T-cell (primary cell): ENCODE results near the gene LMX1B. TPM values are rescaled to one million over a fixed set of nuclear protein-coding genes. Genes with fewer than 3 reads are reported as not detected.
A peak's percentile ranks its signal among the peaks of the same experiment; 100 is the strongest.

ENCODE experiments used
- ATAC-seq, 4 experiments: fragments of 200-7000 bp in 3 of 4; fragments of 150-1000 bp in 1 of 4; cut with Tn5 transposase; replicated peaks in 1 of 4; 1 replicate in 3 of 4; 2 replicates in 1 of 4; pipeline ENCODE4 v1.10.0; 2021; ENCODE audit warnings: moderate library complexity in 3 of 4, mild to moderate bottlenecking in 2 of 4, moderate number of reproducible peaks in 1 of 4
- CTCF ChIA-PET, 2 donors: fragments of 300-600 bp; sonication (Branson Sonifier 250); formaldehyde crosslinking; loops; one replicate each; lab custom pipeline; 2022; ENCODE audit warnings: antibody characterized with exemption in 2 of 2; lab: Charles Lee
- POLR2A ChIA-PET, 2 donors: fragments of 300-600 bp; sonication (Branson Sonifier 250); formaldehyde crosslinking; loops; one replicate each; lab custom pipeline; 2022; ENCODE audit warnings: antibody characterized with exemption in 2 of 2; lab: Charles Lee
- DNase-seq, 35 experiments: peaks; one replicate each; pipeline versions ENCODE4 v3.0.0 to v3.0.0-alpha.2; 2013 to 2023
- H3K27ac ChIP-seq: one replicate; pipeline ENCODE4 v1.5.1; 2013; ENCODE audit warnings: low read length
- H3K27me3 ChIP-seq, 2 experiments: replicated peaks in 1 of 2; 1 replicate in 1 of 2; 2 replicates in 1 of 2; pipeline versions ENCODE4 v1.6.1 to v1.7.0; 2013; ENCODE audit warnings: low read length in 1 of 2, mixed read lengths in 1 of 2; ENCODE audit not compliant: control insufficient read depth in 2 of 2, insufficient read depth in 2 of 2; ENCODE audit errors: extremely low read depth in 1 of 2
- H3K36me3 ChIP-seq, 2 donors: 1 replicate in 1 of 2; 2 replicates in 1 of 2; pipeline versions ENCODE4 v1.6.1 to v1.7.0; 2013; ENCODE audit warnings: low read length in 1 of 2; ENCODE audit not compliant: control insufficient read depth in 2 of 2, insufficient read depth in 1 of 2; ENCODE audit errors: extremely low read depth in 1 of 2
- H3K4me1 ChIP-seq, 2 experiments: 1 replicate in 1 of 2; 2 replicates in 1 of 2; pipeline versions ENCODE4 v1.6.1 to v1.7.0; 2013; ENCODE audit warnings: low read length in 2 of 2, mixed read lengths in 1 of 2; ENCODE audit not compliant: insufficient read depth in 2 of 2, control insufficient read depth in 1 of 2; ENCODE audit errors: extremely low read depth in 1 of 2
- H3K4me3 ChIP-seq, 2 donors: 1 replicate in 1 of 2; 2 replicates in 1 of 2; pipeline versions ENCODE4 v1.5.1 to v1.7.0; 2013; ENCODE audit warnings: mild to moderate bottlenecking in 2 of 2, low read length in 1 of 2, moderate library complexity in 1 of 2; ENCODE audit not compliant: control insufficient read depth in 1 of 2; ENCODE audit errors: extremely low read depth in 1 of 2
- H3K9me3 ChIP-seq: 2 replicates; pipeline ENCODE4 v1.7.0; 2013
- H3K27ac Mint-ChIP-seq, 2 donors: one replicate each; pipeline ENCODE4 v1.8.0; 2020 to 2021; ENCODE audit warnings: mild to moderate bottlenecking in 2 of 2, mixed read lengths in 2 of 2
- H3K27me3 Mint-ChIP-seq, 2 donors: one replicate each; pipeline ENCODE4 v1.8.0; 2021 to 2022; ENCODE audit warnings: mixed read lengths in 2 of 2
- H3K36me3 Mint-ChIP-seq: one replicate; pipeline ENCODE4 v1.8.0; 2021; ENCODE audit warnings: mixed read lengths
- H3K4me1 Mint-ChIP-seq, 3 donors: one replicate each; pipeline ENCODE4 v1.8.0; 2020 to 2022; ENCODE audit warnings: mixed read lengths in 3 of 3, mild to moderate bottlenecking in 1 of 3
- H3K4me3 Mint-ChIP-seq, 3 donors: one replicate each; pipeline ENCODE4 v1.8.0; 2020 to 2022; ENCODE audit warnings: mild to moderate bottlenecking in 3 of 3, mixed read lengths in 3 of 3, moderate library complexity in 3 of 3
- H3K9me3 Mint-ChIP-seq, 3 donors: one replicate each; pipeline ENCODE4 v1.8.0; 2020 to 2022; ENCODE audit warnings: mixed read lengths in 3 of 3
- WGBS: methylation state at CpG from one replicate; pipeline ENCODE4 v1.1.5; 2013; ENCODE audit warnings: missing lambda C conversion rate; ENCODE audit not compliant: insufficient coverage; 5-methylcytosine and 5-hydroxymethylcytosine counted together
- total RNA-seq, 35 experiments: library from RNA in 6 of 35; stranded (reverse) in 6 of 35; fragments of 120-200 nt in 1 of 35; gene quantifications; one replicate each; pipeline versions ENCODE4 v1.2.1 to v1.2.4 and lab custom pipeline; 2013 to 2026

LMX1B gene
- total RNA-seq, 5 donors from 2014 or later (not counting 1 experiment from before 2014, with no cell fraction given), result not detected

GRCh38 chr9:126619361-126620135, 5.8 kb downstream of the LMX1B start:
- CTCF ChIA-PET, result no interaction called here
- H3K27me3 ChIP-seq, result peaks cover 45 to 93% of the 10 kb centered on the region in 2 experiments

GRCh38 chr9:126620478-126620877, 6.8 kb downstream of the LMX1B start:
- ATAC-seq (no peak), DNase-seq (no peak)
- H3K4me3 ChIP-seq, result no peak overlapping the region
- H3K27me3 ChIP-seq, result peaks cover 45 to 94% of the 10 kb centered on the region in 2 experiments
- CTCF ChIA-PET, result interaction anchor here in 1 of 2 donors (0.6 kb wide), 1 partner anchor 984 kb away, joined by 3 read pairs; no protein-coding TSS in a partner anchor
- Mint-ChIP-seq H3K4me1 (peaks cover 0 to 23% (median 21%) of the 10 kb centered on the region in 3 donors), H3K9me3 (no peaks in the 10 kb centered on the region), H3K27me3 (peaks cover 63 to 86% of the 10 kb centered on the region in 2 donors), H3K36me3 (no peaks in the 10 kb centered on the region), H3K27ac (no peak overlapping the region), H3K4me3 (no peak overlapping the region)
- WGBS, result 36% methylated on average over 7 of the region's 7 CpGs
- H3K36me3 ChIP-seq, result no peaks in the 10 kb centered on the region
- H3K27ac ChIP-seq, result no peak overlapping the region
- no peaks in the 10 kb centered on the region for H3K9me3 ChIP-seq
- H3K4me1 ChIP-seq, result peaks cover 3 to 24% of the 10 kb centered on the region in 2 experiments
- POLR2A ChIA-PET, result no interaction called here

More at GRCh38 chr9:126619361-126620135, 5.8 kb downstream of the LMX1B start:
- Histone ChIP-seq H3K9me3 (no peaks in the 10 kb centered on the region), H3K4me3 (no peak overlapping the region), H3K4me1 (peaks cover 0 to 23% of the 10 kb centered on the region in 2 experiments), H3K27ac (no peak overlapping the region), H3K36me3 (no peaks in the 10 kb centered on the region)
- Mint-ChIP-seq H3K27me3 (peaks cover 66 to 80% of the 10 kb centered on the region in 2 donors), H3K4me3 (no peak overlapping the region), H3K36me3 (no peaks in the 10 kb centered on the region), H3K27ac (peak overlapping the region in 1 of 2 donors; percentile 19), H3K4me1 (peaks cover 0 to 23% (median 16%) of the 10 kb centered on the region in 3 donors), H3K9me3 (no peaks in the 10 kb centered on the region)
- POLR2A ChIA-PET, result no interaction called here
- ATAC-seq (no peak), DNase-seq (no peak)
- 25% methylated on average over 10 of the region's 10 CpGs for WGBS

DNA sequence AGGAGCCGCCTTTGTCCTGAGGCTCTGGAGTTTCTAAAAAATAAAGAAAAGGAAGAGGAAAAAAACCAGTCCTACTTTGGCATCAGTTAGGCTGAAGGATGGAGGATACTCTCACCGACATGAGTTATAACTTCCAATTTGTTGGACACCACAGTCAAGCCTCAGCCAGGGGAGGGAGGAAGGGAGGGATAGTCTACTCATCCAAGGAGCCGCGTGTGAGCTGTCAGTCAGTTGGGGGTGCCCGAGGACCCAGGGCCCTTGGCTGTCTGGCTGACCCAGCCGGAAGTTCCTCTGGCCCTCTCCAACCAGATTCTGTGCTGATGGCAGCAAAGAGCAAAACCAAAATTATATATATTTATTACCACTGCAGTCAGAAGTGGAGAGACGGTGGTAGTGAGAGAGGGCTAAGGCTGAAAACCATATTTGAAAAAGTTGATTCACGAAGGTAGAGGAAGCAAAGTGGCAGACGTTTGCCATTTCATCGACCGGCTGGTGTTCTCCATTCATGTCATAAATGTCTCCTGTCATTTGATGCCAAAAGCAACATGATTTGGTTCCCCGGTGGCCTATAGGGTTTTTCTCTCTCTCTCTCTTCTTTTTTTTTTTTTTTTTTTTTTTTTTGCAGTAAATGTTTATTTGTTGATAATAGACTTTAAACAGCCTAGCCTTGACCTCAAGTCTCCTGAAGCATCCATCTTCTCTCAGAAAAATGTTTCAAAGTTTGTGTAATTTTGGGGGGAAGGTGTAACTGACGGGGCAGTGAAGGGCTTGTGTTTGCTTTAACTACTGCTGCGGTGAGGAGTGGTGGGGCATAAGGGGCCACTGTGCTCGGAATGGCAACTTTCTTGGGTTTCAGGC, 7.6 kb downstream of the LMX1B start:
- ChIA-PET CTCF (interaction anchor here in 1 of 2 donors (0.6 kb wide), 1 partner anchor 985 kb away, joined by 3 read pairs; no protein-coding TSS in a partner anchor), POLR2A (no interaction called here)
- no peak for ATAC-seq
- no peaks in the 10 kb centered on the region for H3K9me3 ChIP-seq
- Mint-ChIP-seq H3K36me3 (no peaks in the 10 kb centered on the region), H3K27ac (no peak overlapping the region), H3K4me1 (peaks cover 5 to 25% (median 22%) of the 10 kb centered on the region in 3 donors), H3K9me3 (no peaks in the 10 kb centered on the region), H3K27me3 (peaks cover 62 to 87% of the 10 kb centered on the region in 2 donors), H3K4me3 (no peak overlapping the region)
- 33% methylated on average over 2 of the region's 15 CpGs for WGBS
- DNase-seq, result no peak
- peaks cover 39 to 94% of the 10 kb centered on the region in 2 experiments for H3K27me3 ChIP-seq
- peaks cover 3 to 29% of the 10 kb centered on the region in 2 experiments for H3K4me1 ChIP-seq
- H3K36me3 ChIP-seq, result no peaks in the 10 kb centered on the region
- no peak overlapping the region for H3K27ac ChIP-seq
- H3K4me3 ChIP-seq, result no peak overlapping the region

- WGBS, result 13% methylated on average over 15 of the region's 18 CpGs
These were observed 8.4 kb downstream of the LMX1B start for GRCh38 chr9:126621919-126622735.

DNA sequence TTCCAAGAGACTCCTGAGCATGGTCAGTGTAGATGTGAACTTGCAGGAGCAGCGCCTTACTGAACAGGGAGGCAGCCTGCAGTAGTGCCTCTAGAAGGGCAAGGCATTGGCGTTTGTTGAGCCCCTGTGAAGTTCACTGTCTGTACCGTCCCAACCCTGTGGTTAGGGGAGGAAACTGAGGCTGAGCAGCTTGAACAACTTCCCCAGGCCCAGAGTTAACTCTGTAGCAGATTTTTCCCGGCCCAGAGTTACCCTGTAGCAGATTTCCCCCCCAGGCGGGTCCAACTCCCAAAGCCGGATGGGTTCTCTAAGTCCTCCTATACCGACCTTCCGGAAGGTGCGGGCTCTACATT, 9.6 kb downstream of the LMX1B start:
- ATAC-seq, result no peak
- no peak for DNase-seq

More at GRCh38 chr9:126621919-126622735, 8.4 kb downstream of the LMX1B start:
- ATAC-seq, result no peak
- H3K4me1 ChIP-seq, result peaks cover 3 to 36% of the 10 kb centered on the region in 2 experiments
- DNase-seq, result no peak
- ChIA-PET POLR2A (no interaction called here), CTCF (no interaction called here)
- no peak overlapping the region for H3K4me3 ChIP-seq
- H3K27ac ChIP-seq, result no peak overlapping the region
- H3K36me3 Mint-ChIP-seq, result no peaks in the 10 kb centered on the region
- H3K36me3 ChIP-seq, result no peaks in the 10 kb centered on the region
- H3K27me3 Mint-ChIP-seq, result peaks cover 57 to 85% of the 10 kb centered on the region in 2 donors
- peaks cover 7 to 26% (median 22%) of the 10 kb centered on the region in 3 donors for H3K4me1 Mint-ChIP-seq
- peak overlapping the region in 1 of 2 donors; percentile 43 for H3K27ac Mint-ChIP-seq
- no peak overlapping the region for H3K4me3 Mint-ChIP-seq
- no peaks in the 10 kb centered on the region for H3K9me3 Mint-ChIP-seq
- peaks cover 39 to 94% of the 10 kb centered on the region in 2 experiments for H3K27me3 ChIP-seq
- no peaks in the 10 kb centered on the region for H3K9me3 ChIP-seq

More for the DNA sequence above, 9.6 kb downstream of the LMX1B start:
- H3K27me3 Mint-ChIP-seq, result peaks cover 58 to 87% of the 10 kb centered on the region in 2 donors
- no peaks in the 10 kb centered on the region for H3K36me3 Mint-ChIP-seq
- H3K36me3 ChIP-seq, result no peaks in the 10 kb centered on the region
- H3K4me1 Mint-ChIP-seq, result peaks cover 7 to 21% (median 19%) of the 10 kb centered on the region in 3 donors
- 11% methylated on average over 2 of the region's 9 CpGs for WGBS
- H3K27ac Mint-ChIP-seq, result no peak overlapping the region
- no peaks in the 10 kb centered on the region for H3K9me3 ChIP-seq
- peaks cover 42 to 96% of the 10 kb centered on the region in 2 experiments for H3K27me3 ChIP-seq
- peaks cover 3 to 35% of the 10 kb centered on the region in 2 experiments for H3K4me1 ChIP-seq
- no peak overlapping the region for H3K4me3 ChIP-seq
- no peak overlapping the region for H3K27ac ChIP-seq
- H3K4me3 Mint-ChIP-seq, result no peak overlapping the region
- ChIA-PET CTCF (no interaction called here), POLR2A (no interaction called here)
- H3K9me3 Mint-ChIP-seq, result no peaks in the 10 kb centered on the region
